NCI-H345 treated with DMSO at 0.1 percent for 48 hours (cell line): ENCODE data around the gene CACTIN.
"Not testable (repeated sequence)": the region's sequence is repeated elsewhere in the genome, so short reads cannot be mapped to it uniquely, and the experiment has no call there.

Source experiments
- DNase-seq: peaks from one replicate; lab custom pipeline; 2025; ENCODE audit not compliant: unreplicated experiment; lab: John Stamatoyannopoulos, UW

Gene CACTIN

DNA sequence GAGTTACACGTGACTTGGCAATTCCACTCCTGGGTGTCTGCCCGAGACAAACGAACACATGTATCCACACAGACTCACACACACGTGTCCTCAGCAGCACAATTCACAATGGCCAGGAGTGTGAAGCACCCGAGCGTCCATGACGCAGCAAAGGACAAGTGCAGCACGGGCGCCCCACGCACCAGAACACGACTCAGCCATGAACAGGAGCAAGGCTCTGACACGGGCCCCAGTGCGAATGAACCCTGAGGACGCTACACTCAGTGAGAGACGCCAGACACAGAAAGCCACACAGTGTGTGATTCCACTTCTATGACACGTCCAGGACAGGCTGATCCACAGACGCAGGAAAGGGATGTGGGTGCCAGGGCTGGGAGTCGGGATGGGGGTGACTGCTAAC lies 37.2 kb upstream of the CACTIN start:
- no peak for DNase-seq

DNA sequence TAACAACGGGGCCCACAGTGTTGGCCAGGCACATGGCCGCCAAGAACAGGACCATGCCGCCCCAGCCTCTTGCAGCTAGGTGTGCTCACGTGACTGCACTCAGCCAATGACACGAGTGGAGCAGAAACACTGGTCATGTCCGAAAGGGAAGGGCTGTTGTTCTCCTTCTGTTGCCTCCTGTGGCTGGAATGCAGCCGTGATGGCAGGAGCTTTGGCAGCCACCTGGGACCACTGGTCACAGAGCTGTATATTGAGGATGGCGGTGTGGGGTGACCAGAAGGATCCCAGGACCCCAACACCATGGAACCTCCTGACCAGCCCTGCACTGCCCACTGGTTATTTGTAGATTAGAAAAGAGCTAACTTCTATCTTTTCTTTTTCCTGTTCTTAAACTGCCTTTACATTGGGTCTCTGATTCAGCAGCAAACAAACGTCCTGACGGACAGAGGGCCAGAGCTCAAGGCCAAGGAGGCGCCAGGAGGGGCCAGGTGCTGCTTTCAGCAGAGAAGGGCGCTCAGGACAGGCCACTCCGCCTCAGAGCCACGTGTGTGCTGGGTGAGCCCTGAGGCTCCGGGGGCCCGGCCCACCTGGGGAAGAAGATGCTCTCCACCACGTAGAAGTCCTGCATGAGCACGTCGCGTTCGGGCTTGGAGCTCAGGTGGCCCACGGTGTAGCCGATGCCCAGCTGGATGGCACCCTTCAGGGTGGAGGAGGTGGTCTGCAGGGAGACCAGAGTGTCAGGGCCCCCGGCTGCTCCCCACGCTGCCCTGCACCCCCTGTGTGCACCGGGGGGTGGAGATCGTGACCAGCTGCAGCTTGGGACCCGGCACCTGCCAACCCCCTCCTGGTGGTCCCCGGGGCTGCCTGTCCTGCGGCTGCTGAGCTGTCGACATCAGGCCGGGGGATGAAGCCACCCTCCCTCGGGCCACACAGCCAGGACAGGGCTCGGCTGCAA lies 35.0 kb upstream of the CACTIN start:
- no peak for DNase-seq

DNA sequence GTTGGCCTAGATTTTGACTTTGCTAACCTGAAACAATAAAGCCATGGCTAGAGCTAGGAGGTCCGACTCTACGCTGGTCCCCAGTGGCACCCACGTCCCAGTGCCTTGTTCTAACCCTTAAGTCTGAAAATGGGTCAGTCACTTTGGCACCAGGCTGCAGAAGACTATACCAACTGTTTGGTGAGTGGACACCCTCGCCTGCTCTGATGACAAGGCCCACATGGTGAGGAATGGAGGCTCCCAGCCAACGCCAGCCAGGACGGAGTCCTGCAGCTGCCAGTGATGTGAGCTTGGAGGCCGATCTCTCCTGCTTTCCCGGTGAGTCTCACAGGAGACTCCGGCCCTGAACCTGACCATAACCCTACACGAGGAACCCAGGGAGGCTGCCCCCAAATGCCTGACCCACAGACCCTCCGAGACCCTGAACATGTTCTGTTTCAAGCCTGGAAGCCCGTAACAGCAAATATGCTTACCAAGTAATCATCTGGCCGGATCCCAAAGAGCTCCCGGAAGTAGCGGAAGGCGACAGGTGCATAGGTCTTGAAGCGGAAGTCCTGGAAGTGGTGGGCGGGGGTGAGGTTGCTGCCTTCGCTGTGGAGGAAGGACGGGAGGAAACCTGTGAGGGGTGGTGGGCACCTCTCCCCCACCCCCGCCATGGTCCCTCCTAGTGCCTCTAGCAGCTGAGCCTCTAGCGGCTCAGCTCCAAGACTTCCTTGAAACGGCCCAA lies 34.1 kb upstream of the CACTIN start:
- DNase-seq: no peak

DNA sequence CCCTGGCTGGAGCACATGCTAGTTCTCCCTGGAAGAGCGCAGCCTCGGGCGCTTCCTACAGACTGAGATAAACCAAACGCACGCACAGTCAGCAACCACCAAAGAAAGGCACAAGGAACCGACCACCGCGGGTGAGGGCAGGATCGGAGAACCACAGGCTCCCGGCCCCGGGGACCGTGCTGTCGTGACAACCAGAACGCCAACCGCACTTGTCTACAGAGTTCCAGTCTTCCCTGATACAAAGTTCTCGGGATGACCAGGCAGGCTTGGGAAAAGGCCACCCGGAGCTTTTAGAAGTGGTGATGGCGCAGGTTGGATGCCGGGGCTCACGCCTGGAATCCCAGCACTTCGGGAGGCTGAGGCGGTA lies 33.1 kb upstream of the CACTIN start:
- DNase-seq: no peak

DNA sequence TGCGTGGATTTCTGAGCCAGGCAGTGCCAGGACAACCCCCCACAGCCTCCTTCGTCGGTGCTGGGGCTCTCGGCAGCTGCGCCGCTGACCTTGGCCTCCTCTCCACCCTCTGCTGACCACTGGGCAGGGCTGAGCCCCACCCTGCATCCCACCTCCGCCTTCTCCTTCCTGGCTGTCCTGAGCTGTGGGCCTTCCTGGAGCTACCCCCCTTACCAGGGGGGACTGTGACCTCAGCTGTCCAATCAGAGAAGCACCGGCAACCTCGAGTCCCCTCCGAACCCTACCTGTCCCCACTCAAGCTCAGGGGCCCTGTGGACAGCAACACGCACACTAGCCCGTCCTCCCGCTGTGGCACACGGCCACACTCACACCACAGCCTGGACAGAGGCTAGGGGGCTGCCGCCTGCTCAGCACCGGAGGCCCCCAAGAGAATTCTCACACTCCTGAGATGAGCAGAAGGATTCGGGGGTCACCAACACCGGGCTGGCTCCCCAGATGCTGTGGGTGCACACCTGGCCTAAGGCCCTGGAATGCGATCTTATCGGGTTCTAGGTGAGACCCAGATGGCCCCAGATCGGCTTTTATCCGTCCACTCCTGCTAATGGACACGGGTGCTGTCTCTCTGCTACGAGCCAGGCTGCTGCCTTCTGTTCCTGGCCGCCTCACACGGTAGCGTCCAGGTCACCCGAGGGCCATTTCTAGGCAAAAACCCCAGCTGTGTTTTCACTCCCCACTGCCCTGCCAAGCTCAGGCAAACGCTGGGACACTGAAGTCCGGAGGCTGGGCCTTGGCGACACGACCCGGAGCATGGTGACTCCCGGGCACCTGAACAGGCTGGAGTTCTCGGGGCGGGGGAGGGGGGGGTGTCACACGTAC lies 32.5 kb upstream of the CACTIN start:
- no peak for DNase-seq

DNA sequence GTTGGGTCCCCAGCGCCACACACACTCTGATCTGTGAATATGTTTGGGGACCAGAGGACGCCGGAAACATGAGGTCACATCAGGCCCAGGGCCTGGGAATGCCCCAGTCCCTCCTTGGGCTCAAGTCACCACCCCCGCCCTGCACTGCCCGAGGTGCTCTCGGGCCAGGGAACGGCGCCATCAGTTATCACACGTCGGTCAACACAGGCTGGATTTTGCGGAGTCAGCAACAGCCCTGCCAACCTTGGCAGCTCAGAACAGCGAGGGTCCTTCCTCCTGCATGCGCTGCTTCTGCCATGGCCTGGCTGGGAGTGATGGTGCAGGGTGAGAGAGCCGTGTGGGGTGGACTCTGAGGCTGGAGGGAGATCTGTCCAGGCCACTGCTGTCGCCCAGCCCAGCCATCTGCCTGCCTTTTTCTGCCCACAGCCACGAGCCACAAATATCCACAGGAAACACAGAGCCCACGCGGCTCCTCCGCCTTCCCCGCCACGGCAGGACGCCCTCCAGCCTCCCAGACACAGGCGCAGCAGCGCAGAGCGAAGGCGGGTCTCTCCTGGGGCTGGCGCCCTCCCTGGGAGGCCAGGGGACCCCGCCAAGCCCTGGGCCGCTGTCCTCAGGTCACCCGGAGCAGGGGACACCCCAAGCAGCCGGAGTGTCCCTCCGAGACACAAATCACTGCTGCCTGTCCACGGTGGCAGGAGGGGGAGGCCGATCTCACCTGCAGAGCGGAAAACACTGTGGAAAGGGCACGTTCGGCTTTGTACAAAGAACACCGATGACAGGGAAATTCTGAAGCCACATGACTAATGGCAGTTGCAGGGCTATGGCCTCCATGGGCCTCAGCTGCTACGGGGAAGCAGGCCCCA lies 31.6 kb upstream of the CACTIN start:
- DNase-seq: no peak

DNA sequence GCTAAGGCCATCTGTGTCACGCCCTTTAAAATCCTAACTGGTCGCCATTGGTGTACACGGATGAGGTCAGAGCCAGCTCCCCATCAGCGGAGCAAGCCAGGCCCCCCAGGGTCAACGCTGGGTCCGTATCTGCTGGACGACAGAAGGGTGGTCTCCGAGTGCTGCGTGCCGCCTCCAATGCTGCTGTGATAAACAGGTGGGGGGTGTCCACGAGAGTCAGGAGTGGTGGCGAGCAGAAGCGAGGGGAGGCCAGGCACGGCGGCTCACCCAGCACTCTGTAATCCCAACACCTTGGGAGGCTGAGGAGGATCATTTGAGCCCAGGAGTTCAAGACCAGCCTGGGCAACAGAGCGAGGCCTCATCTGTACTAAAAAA lies 30.8 kb upstream of the CACTIN start:
- DNase-seq: no peak

DNA sequence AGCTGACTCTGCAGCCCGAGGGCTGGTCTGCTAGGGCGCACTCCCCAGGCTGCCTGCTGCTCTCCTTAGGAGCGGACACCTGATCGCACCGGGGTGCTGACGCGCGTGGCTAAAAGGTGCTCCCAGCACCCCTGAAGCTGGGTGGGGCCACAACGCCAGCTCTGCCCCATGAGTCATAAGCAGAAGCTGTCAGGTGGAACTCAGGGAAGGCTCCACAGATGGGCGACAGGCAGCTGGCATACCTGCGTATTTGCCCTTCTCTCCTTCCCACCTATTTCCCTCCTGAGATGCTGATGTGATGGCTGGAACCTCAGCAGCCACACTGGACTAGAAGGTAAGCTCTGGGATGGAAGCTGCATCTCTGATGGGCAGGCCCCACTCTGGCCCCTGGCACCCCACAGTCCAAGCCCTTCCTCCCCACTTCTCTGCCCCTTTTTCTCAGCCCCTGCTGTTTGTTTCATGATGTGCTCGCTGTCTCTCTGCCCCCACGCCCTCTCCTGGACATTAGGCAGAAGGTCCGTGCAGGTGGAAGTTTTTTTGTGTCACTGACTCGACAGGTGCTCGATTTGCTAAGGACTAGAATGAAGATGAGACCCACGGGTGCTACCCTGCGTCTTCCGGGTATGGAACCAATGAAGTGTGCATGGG lies 30.3 kb upstream of the CACTIN start:
- DNase-seq: no peak

DNA sequence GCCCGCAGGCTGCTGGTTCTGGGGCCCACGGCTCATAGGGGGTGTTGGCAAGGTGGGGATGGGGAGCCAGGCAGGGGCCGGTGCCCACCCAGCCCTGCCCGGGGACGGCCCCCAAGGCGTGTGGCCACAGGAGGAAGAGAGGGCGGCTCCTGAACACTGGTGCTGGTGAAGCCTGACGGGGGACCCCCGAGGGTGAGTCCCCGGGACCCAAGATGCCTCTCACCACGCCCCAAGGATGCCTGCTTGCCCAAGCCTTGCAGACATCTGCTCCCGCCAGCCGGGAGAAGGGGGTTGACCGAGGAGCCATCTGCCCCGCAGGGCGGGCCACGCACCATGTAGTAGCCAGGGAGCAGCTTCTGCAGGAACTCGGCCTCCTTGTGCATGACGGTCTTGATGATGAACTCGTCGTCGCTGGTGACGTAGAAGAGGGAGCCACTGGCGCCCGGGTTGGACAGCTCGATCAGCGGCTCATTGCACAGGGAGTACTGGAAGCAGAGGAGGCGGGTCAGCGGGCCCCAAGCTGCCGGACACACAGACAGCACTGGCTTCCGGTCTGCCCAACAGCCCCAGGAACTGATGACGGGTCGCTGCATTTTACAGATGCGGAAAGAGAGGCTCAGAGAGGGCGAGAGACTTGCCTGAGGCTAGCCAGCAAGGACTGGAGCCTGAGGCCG lies 29.6 kb upstream of the CACTIN start:
- no peak for DNase-seq

DNA sequence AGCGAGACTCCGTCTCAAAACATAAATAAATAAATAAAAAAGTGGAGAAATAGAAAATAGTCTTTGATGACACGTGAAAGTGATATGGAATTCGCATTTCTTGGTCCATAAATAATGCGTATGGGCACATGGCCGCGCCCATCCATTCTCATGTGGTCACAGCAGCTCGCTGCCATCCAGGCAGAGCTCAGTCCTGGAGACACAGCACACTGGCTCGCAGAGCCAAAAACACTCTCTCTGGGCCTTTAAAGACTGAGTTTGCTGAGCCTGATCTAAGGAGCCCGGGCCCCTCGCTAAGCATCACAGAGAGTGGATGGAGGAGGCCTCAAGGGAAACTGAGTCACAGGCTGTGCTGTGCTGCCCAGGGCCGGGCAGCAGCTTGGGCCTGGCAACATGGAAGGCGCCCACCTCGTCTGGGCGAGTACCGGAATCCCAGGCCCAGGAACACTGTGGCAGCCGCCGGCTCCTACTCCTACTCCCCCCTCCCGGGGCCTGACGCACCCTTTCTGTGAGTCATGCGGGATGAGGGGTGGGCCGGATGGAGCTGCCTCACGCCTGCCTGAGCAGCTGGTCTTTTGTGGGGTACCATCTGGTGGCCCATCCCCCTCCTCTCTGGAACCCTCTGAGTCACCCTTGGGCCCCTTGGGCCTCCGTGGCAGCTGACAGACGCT lies 28.9 kb upstream of the CACTIN start:
- DNase-seq: no peak

DNA sequence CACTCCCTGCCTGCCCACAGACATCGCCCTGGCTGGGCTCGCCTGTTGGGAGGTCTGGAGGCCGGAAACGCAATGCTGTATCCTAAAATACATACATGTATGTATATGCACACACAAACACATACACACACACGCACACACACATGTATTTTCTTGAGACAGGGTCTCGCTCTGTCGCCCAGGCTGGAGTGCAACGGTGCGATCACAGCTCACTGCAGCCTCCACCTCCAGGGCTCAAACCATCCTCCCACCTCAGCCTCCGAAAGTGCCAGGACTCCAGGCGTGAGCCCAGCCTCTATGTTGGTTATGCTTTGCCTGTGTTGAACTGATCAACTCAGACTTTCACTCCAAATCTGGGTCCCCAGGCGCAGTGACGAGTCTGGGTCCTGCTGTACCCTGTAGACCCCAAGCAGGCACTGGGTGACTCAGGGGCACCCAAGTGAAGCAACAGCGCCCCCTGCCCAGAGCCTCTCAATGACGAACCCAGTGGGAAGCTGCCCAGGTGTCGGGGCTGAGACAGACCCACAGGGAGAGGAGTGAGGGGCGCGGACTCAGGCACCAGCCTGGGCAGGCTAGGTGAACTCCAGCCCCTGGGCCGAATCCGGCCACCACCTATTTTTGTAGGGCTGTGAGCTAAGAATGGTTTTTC lies 27.4 kb upstream of the CACTIN start:
- no peak for DNase-seq

DNA sequence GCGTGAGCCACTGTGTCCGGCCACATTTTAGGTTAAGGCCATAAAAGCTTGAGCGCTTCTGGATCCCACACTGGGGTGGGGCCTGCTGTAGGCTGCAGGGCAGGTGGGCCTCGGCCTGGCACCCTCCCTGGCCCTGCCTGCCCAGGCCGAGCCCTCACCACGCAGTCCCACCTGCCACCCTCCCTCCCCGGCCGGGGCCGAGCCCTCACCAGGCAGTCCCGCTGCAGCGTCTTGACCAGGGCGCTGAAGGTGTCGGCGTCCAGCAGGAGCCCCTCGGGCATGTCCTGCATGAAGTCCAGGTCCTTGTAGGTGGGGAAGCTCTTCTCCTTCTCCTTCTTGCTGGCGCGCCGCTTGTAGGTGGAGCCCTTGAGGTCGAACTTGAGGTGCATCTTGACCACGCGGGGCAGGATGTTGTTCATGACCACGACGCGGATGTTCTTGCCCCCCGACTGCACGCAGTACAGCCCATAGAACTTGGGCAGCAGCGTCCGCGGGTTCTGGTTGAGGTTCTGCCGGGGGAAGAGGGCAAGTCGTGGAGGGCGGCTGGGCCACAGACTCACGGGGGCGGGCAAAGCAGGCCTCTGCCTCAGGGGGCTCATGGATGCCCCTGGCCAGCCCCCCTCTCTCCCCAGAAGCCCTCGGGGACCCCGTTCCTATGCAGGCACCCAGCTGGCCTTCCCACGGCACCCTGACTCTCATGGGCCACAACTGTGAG lies 26.6 kb upstream of the CACTIN start:
- no peak for DNase-seq

DNA sequence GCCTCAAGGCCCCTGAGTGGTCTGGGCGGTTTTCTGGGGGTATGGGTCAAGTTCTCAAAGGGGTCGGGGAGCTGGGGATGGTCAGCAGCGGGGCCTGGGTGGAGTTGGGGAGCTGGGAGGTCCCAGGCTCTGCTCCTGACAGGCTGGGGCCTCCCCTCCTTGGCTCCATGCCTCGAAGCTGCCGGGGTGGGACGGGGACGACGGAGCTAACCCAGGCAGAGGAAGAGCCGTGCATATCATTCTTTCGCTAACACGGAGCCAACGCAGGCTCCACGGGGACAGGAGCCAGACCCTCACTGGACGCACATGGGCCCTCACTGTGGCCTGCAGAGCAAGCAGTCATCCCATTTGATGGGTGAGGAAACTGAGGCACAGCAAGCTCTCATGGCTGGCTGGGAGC lies 25.8 kb upstream of the CACTIN start:
- DNase-seq: no peak

DNA sequence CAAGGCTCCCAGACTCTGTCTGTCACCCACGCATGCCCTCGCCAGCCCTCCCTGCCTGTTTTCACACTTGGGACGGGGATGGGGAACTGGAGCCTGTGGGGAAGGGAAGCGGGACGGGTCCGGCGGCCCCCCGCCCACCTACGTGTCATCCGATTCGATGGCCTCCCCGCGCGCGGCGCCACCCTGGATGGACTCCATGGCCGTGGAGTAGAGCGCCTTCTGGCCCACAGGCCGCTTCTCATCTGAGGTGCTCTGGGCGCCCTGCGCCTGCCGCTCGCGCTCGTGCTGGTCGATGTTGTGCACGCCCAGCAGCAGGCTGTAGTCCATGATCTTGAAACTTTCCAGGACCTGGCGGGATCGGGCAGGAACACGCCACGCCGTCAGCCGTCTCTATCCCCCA lies 25.1 kb upstream of the CACTIN start:
- no peak for DNase-seq

DNA sequence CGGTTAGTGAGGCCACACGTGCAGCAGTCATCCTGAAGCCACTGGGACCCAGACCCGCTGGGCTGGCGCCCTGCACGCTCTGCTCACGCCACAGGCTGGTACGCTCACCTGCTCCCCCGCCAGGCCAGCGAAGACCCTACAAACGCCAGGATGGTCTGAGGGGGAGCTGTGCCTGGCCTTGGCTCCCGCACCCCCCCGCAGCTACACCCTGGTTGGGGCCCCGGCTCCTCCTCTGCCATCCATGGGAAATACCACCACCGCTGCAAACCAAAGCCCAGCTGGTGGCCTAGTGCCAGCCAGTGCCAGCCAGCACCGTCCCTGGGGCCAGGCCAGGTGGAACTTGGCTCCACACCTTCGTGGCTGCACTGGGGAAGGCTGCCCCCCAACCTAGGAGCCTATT lies 23.3 kb upstream of the CACTIN start:
- no peak for DNase-seq

DNA sequence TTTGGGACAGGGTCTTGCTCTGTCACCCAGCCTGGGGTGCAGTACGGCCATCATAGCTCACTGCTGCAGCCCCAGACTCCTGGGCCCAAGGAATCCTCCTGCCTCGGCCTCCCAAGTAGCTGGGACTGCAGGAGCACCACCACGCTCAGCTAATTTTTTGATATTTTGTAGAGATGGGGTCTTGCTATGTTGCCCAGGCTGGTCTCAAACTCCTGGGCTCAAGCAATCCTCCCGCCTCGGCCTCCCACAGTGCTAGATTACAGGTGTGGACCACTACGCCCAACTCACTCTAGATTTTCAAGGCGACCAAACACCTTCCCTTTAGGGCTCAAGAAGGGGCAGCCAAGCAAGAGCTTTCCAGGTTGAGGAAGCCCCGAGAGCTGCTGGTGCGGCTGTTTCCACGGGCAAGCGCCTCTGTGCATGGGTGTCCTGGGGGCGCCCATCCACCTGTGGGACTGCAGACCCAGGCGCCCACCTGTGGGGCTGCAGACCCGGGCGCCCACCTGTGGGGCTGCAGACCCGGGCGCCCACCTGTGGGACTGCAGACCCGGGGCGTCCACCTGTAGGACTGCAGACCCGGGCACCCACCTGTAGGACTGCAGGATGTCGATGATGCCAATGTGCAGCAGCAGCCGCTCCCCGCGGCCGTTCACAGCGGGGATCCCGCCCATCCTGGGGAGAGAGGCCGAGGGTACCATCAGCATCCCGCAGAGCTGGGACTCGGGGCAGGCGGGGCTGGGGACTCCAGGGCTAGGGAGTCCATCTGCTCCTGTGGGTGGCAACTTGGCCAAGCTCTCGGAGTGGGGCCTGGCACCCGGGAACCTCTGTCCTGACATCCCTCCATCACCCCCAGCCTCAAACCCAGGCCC lies 21.7 kb upstream of the CACTIN start:
- DNase-seq: no peak

DNA sequence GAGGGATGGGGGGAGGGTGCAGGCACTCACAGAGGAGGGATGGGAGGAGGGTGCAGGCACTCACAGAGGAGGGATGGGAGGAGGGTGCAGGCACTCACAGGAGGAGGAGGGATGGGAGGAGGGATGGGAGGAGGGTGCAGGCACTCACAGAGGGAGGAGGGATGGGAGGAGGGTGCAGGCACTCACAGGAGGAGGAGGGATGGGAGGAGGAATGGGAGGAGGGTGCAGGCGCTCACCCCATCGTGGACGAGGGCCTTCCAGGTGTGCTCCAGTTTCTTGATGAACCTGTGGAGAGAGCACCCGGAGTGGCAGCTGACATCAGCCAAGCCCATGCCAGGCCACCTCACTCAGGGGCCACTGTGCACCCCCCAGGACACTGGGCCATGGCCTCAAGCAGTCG lies 20.5 kb upstream of the CACTIN start:
- DNase-seq: not testable (repeated sequence)
